ENCODE results near the gene GPER1.

DNA sequence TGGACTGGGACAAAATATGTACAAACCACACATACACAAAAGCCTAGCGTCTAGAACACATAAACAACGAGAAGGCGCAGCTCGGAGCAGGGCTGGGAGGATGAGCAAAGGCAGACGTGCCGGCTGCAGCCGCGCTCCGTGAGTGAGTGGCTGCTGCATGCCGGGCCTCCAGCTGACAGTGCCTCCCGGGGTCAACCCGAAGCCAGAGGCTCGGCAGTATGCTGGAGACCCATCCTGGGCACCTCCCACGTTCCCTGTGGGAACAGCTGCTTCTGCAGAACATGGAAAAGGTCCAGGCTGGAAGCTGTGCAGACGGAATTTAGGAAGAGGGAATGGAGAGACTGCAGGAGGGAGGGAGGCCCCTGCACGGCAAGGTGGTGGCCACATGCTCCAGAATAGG is 47.1 kb upstream of the GPER1 start:
- TF ChIP-seq, protein P1, sequence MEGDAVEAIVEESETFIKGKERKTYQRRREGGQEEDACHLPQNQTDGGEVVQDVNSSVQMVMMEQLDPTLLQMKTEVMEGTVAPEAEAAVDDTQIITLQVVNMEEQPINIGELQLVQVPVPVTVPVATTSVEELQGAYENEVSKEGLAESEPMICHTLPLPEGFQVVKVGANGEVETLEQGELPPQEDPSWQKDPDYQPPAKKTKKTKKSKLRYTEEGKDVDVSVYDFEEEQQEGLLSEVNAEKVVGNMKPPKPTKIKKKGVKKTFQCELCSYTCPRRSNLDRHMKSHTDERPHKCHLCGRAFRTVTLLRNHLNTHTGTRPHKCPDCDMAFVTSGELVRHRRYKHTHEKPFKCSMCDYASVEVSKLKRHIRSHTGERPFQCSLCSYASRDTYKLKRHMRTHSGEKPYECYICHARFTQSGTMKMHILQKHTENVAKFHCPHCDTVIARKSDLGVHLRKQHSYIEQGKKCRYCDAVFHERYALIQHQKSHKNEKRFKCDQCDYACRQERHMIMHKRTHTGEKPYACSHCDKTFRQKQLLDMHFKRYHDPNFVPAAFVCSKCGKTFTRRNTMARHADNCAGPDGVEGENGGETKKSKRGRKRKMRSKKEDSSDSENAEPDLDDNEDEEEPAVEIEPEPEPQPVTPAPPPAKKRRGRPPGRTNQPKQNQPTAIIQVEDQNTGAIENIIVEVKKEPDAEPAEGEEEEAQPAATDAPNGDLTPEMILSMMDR (IDR thresholded peaks at IDR 0.05) = no peak
- TF ChIP-seq POLR2A (IDR thresholded peaks at IDR 0.05) = no peak
- no peak for TF ChIP-seq POLR2AphosphoS5 (IDR thresholded peaks at IDR 0.05)
- TF ChIP-seq EP300 (IDR thresholded peaks at IDR 0.05) = no peak
